ENCODE measurements around the gene VPS41. TPM values are rescaled to one million over a fixed set of nuclear protein-coding genes. Genes with fewer than 3 reads are reported as not detected.

The VPS41 gene
- total RNA-seq, 2 experiments from 2014 or later = 23.2 to 46.1 TPM

- ChIA-PET POLR2A (interaction anchor here (0.6 to 0.7 kb wide), 2 partner anchors 53 to 1224 kb away, joined by 3 to 4 read pairs; no protein-coding TSS in a partner anchor), CTCF (ENCODE audit: unreplicated experiment) (no interaction called here)
- intact Hi-C loops (cut with micrococcal nuclease; ENCODE audit: unreplicated experiment) = no loop called here
- Histone ChIP-seq H3K36me3 (ENCODE audit: insufficient read depth, low read length) (no peaks in the 10 kb centered on the region), H3K9me2 (ENCODE audit: insufficient read depth, low read length) (no peaks in the 10 kb centered on the region), H3K4me3 (ENCODE audit: low read depth, low read length, poor library complexity, severe bottlenecking) (no peak overlapping the region), H3K4me2 (ENCODE audit: low read length) (no peak overlapping the region), H4K20me1 (ENCODE audit: insufficient read depth, low read length) (no peaks in the 10 kb centered on the region), H3K9me3 (ENCODE audit: low read length) (no peaks in the 10 kb centered on the region), H2AFZ (ENCODE audit: low read length) (no peak overlapping the region), H3K27ac (ENCODE audit: low read depth, low read length, poor library complexity, severe bottlenecking) (no peak overlapping the region), H3K79me2 (ENCODE audit: insufficient read depth, low read depth, low read length) (no peaks in the 10 kb centered on the region), H3K4me1 (ENCODE audit: insufficient read depth, low read length, poor library complexity, severe bottlenecking) (no peaks in the 10 kb centered on the region)
- no peak for DNase-seq (ENCODE audit: low spot score)
- BruUV-seq (replicated peaks) = no TSS peak
- TF ChIP-seq CTCF (conservative IDR thresholded peaks at IDR 0.05; ENCODE audit: low read length) = no peak
- no peak for TF ChIP-seq EZH2phosphoT487 (IDR thresholded peaks at IDR 0.05; ENCODE audit: borderline replicate concordance, low read depth, low read length)
Observed at GRCh38 chr7:38723327-38723726, 185.7 kb downstream of the VPS41 start.

GRCh38 chr7:38716397-38716796 is 192.6 kb downstream of the VPS41 start:
- no peaks in the 10 kb centered on the region for H4K20me1 ChIP-seq (ENCODE audit: insufficient read depth, low read length)
- H3K9me2 ChIP-seq (ENCODE audit: insufficient read depth, low read length) = no peaks in the 10 kb centered on the region
- no peak for DNase-seq (ENCODE audit: low spot score)
- TF ChIP-seq EZH2phosphoT487 (IDR thresholded peaks at IDR 0.05; ENCODE audit: borderline replicate concordance, low read depth, low read length) = no peak
- peak; percentile 54 for TF ChIP-seq CTCF (conservative IDR thresholded peaks at IDR 0.05; ENCODE audit: low read length)
- no peaks in the 10 kb centered on the region for H3K4me1 ChIP-seq (ENCODE audit: insufficient read depth, low read length, poor library complexity, severe bottlenecking)
- H2AFZ ChIP-seq (ENCODE audit: low read length) = no peak overlapping the region
- no TSS peak for BruUV-seq (replicated peaks)
- H3K79me2 ChIP-seq (ENCODE audit: insufficient read depth, low read depth, low read length) = no peaks in the 10 kb centered on the region
- H3K9me3 ChIP-seq (ENCODE audit: low read length) = no peaks in the 10 kb centered on the region
- POLR2A ChIA-PET = interaction anchor here (0.7 to 1.1 kb wide), 2 partner anchors 14 to 439 kb away, joined by 3 to 5 read pairs; no protein-coding TSS in a partner anchor
- no peak overlapping the region for H3K4me3 ChIP-seq (ENCODE audit: low read depth, low read length, poor library complexity, severe bottlenecking)
- intact Hi-C loops (cut with micrococcal nuclease; ENCODE audit: unreplicated experiment) = no loop called here
- CTCF ChIA-PET (ENCODE audit: unreplicated experiment) = no interaction called here
- H3K4me2 ChIP-seq (ENCODE audit: low read length) = no peak overlapping the region
- H3K36me3 ChIP-seq (ENCODE audit: insufficient read depth, low read length) = no peaks in the 10 kb centered on the region
- no peak overlapping the region for H3K27ac ChIP-seq (ENCODE audit: low read depth, low read length, poor library complexity, severe bottlenecking)

- no peaks in the 10 kb centered on the region for H3K36me3 ChIP-seq (ENCODE audit: insufficient read depth, low read length)
Observed at GRCh38 chr7:38709123-38709522, 199.9 kb downstream of the VPS41 start.

More at GRCh38 chr7:38709123-38709522, 199.9 kb downstream of the VPS41 start:
- Histone ChIP-seq H3K79me2 (ENCODE audit: insufficient read depth, low read depth, low read length) (no peaks in the 10 kb centered on the region), H3K9me2 (ENCODE audit: insufficient read depth, low read length) (no peaks in the 10 kb centered on the region), H3K4me2 (ENCODE audit: low read length) (no peak overlapping the region), H3K27ac (ENCODE audit: low read depth, low read length, poor library complexity, severe bottlenecking) (no peak overlapping the region), H3K4me3 (ENCODE audit: low read depth, low read length, poor library complexity, severe bottlenecking) (no peak overlapping the region), H3K9me3 (ENCODE audit: low read length) (no peaks in the 10 kb centered on the region), H2AFZ (ENCODE audit: low read length) (no peak overlapping the region), H4K20me1 (ENCODE audit: insufficient read depth, low read length) (no peaks in the 10 kb centered on the region), H3K4me1 (ENCODE audit: insufficient read depth, low read length, poor library complexity, severe bottlenecking) (no peaks in the 10 kb centered on the region)
- DNase-seq (ENCODE audit: low spot score) = no peak
- POLR2A ChIA-PET = no interaction called here
- no TSS peak for BruUV-seq (replicated peaks)
- CTCF ChIA-PET (ENCODE audit: unreplicated experiment) = no interaction called here
- TF ChIP-seq EZH2phosphoT487 (IDR thresholded peaks at IDR 0.05; ENCODE audit: borderline replicate concordance, low read depth, low read length) (no peak), CTCF (conservative IDR thresholded peaks at IDR 0.05; ENCODE audit: low read length) (no peak)
- intact Hi-C loops (cut with micrococcal nuclease; ENCODE audit: unreplicated experiment) = no loop called here

Data from OCI-LY7 (cell line).